Sigmoid colon (tissue), 7 donors: ENCODE measurements around the gene UBE2S. TPM values are rescaled to one million over a fixed set of nuclear protein-coding genes. Genes with fewer than 3 reads are reported as not detected.
"Not testable (repeated sequence)": the region's sequence is repeated elsewhere in the genome, so short reads cannot be mapped to it uniquely, and the experiment has no call there.

ENCODE experiments used
- DNase-seq: peaks from one replicate; pipeline ENCODE4 v3.0.0-alpha.2; 2019
- H3K27ac ChIP-seq, 4 donors: fragments of 200-600 bp; sonication (generic); one replicate each; pipeline ENCODE4 v1.5.1; 2016 to 2019; ENCODE audit warnings: mild to moderate bottlenecking in 1 of 4
- H3K27me3 ChIP-seq, 3 donors: fragments of 200-600 bp; sonication (generic); one replicate each; pipeline ENCODE4 v1.5.1; 2019; ENCODE audit warnings: mild to moderate bottlenecking in 1 of 3
- H3K36me3 ChIP-seq, 4 donors: fragments of 200-600 bp; sonication (generic); one replicate each; pipeline ENCODE4 v1.5.1; 2016 to 2019
- H3K4me1 ChIP-seq, 4 donors: fragments of 200-600 bp; sonication (generic); one replicate each; pipeline ENCODE4 v1.5.1; 2017 to 2019
- H3K4me3 ChIP-seq, 4 donors: fragments of 200-600 bp; sonication (generic); one replicate each; pipeline ENCODE4 v1.5.1; 2017 to 2019; ENCODE audit warnings: mild to moderate bottlenecking in 2 of 4, moderate library complexity in 1 of 4
- H3K9me3 ChIP-seq, 4 donors: fragments of 200-600 bp in 3 of 4; sonication (generic) in 3 of 4; one replicate each; pipeline versions ENCODE4 v1.5.1 to v1.6.1; 2013 to 2019
- EP300 ChIP-seq, 4 donors: sonication (generic); formaldehyde crosslinking; IDR thresholded peaks; one replicate each; pipeline ENCODE4 v1.6.1; 2017; ENCODE audit warnings: antibody characterized with exemption in 4 of 4
- POLR2A ChIP-seq, 2 donors: fragments of 450-650 bp; IDR thresholded peaks; one replicate each; pipeline ENCODE4 v1.6.1; 2016; ENCODE audit warnings: antibody characterized with exemption in 2 of 2, mild to moderate bottlenecking in 2 of 2, moderate library complexity in 2 of 2
- POLR2AphosphoS5 ChIP-seq, 4 donors: sonication (generic); formaldehyde crosslinking; IDR thresholded peaks; one replicate each; pipeline ENCODE4 v1.6.1; 2017; ENCODE audit warnings: antibody characterized with exemption in 4 of 4
- WGBS, 2 donors: extraction: QIAGEN DNeasy Blood & Tissue Kit; methylation state at CpG; one replicate each; pipeline ENCODE4 v1.1.7; 2013; 5-methylcytosine and 5-hydroxymethylcytosine counted together
- intact Hi-C: fragments of 100-400 bp; cut with DNase I; formaldehyde crosslinking; loops from one replicate; pipeline ENCODE4 v1.15.1; 2023
- polyA plus RNA-seq, 3 donors: library from polyadenylated mRNA; stranded (reverse); fragments of 200-250 nt; gene quantifications; one replicate each; pipeline ENCODE4 v1.2.3, GENCODE V29; 2013
- total RNA-seq, 4 donors: library from RNA; depleted of rRNA; stranded (reverse); fragments of >200 nt; gene quantifications; one replicate each; pipeline ENCODE4 v1.1.0, GENCODE V29; 2016
- TF ChIP-seq, protein P1 (sequence below), 4 experiments: fragments of 450-650 bp in 3 of 4; fragments of 200-600 bp in 1 of 4; IDR thresholded peaks; one replicate each; pipeline ENCODE4 v1.5.1; 2016 to 2019; ENCODE audit warnings: antibody characterized with exemption in 4 of 4, mild to moderate bottlenecking in 3 of 4, moderate library complexity in 2 of 4
- donor health status: healthy with polysubstance abuse.
- donor health status: Bipolar disorder and iron deficiency.
- donor health status: healthy.

UBE2S gene
- total and polyA plus RNA-seq, 7 donors, result 6.6 to 32.6 (median 16.2) TPM

GRCh38 chr19:55410168-55410567 lies 2.6 kb upstream of the UBE2S start:
- TF ChIP-seq POLR2A (IDR thresholded peaks at IDR 0.05) (no peak), POLR2AphosphoS5 (IDR thresholded peaks at IDR 0.05) (no peak), EP300 (IDR thresholded peaks at IDR 0.05) (no peak)
- TF ChIP-seq, protein P1, sequence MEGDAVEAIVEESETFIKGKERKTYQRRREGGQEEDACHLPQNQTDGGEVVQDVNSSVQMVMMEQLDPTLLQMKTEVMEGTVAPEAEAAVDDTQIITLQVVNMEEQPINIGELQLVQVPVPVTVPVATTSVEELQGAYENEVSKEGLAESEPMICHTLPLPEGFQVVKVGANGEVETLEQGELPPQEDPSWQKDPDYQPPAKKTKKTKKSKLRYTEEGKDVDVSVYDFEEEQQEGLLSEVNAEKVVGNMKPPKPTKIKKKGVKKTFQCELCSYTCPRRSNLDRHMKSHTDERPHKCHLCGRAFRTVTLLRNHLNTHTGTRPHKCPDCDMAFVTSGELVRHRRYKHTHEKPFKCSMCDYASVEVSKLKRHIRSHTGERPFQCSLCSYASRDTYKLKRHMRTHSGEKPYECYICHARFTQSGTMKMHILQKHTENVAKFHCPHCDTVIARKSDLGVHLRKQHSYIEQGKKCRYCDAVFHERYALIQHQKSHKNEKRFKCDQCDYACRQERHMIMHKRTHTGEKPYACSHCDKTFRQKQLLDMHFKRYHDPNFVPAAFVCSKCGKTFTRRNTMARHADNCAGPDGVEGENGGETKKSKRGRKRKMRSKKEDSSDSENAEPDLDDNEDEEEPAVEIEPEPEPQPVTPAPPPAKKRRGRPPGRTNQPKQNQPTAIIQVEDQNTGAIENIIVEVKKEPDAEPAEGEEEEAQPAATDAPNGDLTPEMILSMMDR (IDR thresholded peaks at IDR 0.05), result no peak
- 94 to 97% methylated on average over 2 of the region's 2 CpGs for WGBS, 2 donors
- intact Hi-C loops, result loop anchor here (10.0 kb wide), 1 partner anchor 265 kb away; the partner anchor contains the start of gene TNNT1

GRCh38 chr19:55409179-55409578 lies 1.6 kb upstream of the UBE2S start:
- H3K4me1 ChIP-seq, result peaks cover 0 to 22% (median 20%) of the 10 kb centered on the region in 4 donors
- 93 to 94% methylated on average over 8 of the region's 8 CpGs for WGBS, 2 donors
- H3K27me3 ChIP-seq, H3K9me3 ChIP-seq, H3K4me3 ChIP-seq, DNase-seq, H3K27ac ChIP-seq: not testable (repeated sequence)
- intact Hi-C loops, result loop anchor here (2.0 to 10.0 kb wide), 3 partner anchors 52 to 1542 kb away; partner anchors contain the start of genes ISOC2 and MYADM
- H3K36me3 ChIP-seq, result peaks cover 0 to 17% (median 4%) of the 10 kb centered on the region in 4 donors

More at GRCh38 chr19:55410168-55410567, 2.6 kb upstream of the UBE2S start:
- H3K4me3 ChIP-seq, result no peak overlapping the region
- H3K9me3 ChIP-seq, result peaks cover 0 to 1% (median 0%) of the 10 kb centered on the region in 4 donors
- H3K27ac ChIP-seq, result no peak overlapping the region
- H3K27me3 ChIP-seq, result no peaks in the 10 kb centered on the region
- DNase-seq, result no peak
- H3K4me1 ChIP-seq, result peaks cover 0 to 22% (median 20%) of the 10 kb centered on the region in 4 donors
- H3K36me3 ChIP-seq, result peaks cover 0 to 9% (median 2%) of the 10 kb centered on the region in 4 donors

DNA sequence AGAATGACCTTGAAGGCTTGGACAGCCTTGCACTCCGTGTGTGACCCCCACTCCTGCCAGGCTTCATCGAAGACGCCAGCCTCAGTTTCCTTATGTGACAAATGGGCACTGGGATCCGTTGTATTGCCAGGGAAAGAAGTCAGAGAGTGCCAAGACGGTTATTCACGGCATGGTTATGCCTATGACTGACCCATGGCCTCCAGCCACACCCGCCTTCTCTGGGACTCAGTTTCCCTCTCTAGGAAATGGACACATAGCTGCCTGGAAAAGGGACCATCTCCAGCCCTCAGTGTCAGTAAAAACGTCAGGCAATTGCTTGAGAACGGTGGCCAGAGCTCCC lies 915 bp upstream of the UBE2S start:
- 66 to 71% methylated on average over 9 of the region's 9 CpGs for WGBS, 2 donors
- intact Hi-C loops, result loop anchor here (2.0 to 10.0 kb wide), 3 partner anchors 52 to 1541 kb away; partner anchors contain the start of genes ISOC2 and MYADM

DNA sequence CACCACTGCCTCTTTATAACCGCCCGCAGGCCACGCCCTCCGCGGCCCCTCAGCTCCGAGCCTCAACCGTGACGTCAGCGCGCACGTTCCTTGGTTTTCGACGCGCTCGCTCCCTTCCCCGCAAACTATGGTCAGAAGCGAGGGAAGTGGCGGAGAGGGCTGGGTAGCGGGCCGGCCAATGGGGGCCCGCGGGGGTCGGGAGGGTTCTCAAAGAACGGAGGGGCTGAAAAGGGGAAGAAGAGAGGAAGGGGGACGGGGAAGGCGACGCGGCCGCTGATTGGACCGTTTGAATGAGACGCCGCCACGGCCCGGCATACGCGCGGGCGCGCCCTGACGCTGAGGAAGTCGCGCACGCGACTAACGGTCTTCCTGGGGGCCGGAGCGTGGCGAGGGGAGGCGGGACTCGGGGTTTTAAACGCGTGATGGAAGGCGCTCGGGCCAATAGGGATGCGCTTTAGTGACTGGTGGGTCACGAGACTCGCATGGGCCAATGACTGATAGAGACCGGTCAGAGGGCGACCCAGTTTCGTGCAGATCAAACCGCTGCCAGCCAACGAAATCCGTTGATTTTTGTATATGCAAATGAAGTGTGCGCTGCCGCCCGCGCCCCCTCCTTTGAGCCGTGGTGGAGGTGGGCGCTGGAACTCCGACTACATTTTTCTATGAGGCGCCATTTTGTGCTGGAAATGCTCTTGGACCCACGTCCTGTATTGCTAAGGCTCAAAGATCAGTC lies 378 bp upstream of the UBE2S start:
- Histone ChIP-seq H3K4me3 (peak overlapping the region; percentile 82 to 99 (median 89)), H3K36me3 (peaks cover 7 to 29% (median 10%) of the 10 kb centered on the region in 4 donors), H3K27me3 (no peaks in the 10 kb centered on the region), H3K27ac (peak overlapping the region; percentile 96 to 100 (median 98)), H3K9me3 (peaks cover 0 to 1% (median 0%) of the 10 kb centered on the region in 4 donors), H3K4me1 (peaks cover 0 to 22% (median 20%) of the 10 kb centered on the region in 4 donors)
- DNase-seq, result peak; percentile 100
- TF ChIP-seq EP300 (IDR thresholded peaks at IDR 0.05), result peak in 1 of 4 donors; percentile 36
- peak; percentile 31 to 59 for TF ChIP-seq POLR2A (IDR thresholded peaks at IDR 0.05)
- TF ChIP-seq, protein P1 (IDR thresholded peaks at IDR 0.05), result no peak
- TF ChIP-seq POLR2AphosphoS5 (IDR thresholded peaks at IDR 0.05), result no peak
- intact Hi-C loops, result loop anchor here (1.0 to 10.0 kb wide), 4 partner anchors 23 to 1541 kb away; partner anchors contain the start of genes ISOC2, MYADM and RPL28
- 0% methylated on average over 72 of the region's 72 CpGs for WGBS, 2 donors

More for the DNA sequence above, 915 bp upstream of the UBE2S start:
- Histone ChIP-seq H3K4me1 (peaks cover 0 to 22% (median 20%) of the 10 kb centered on the region in 4 donors), H3K9me3 (peaks cover 0 to 1% (median 0%) of the 10 kb centered on the region in 4 donors), H3K27ac (peak overlapping the region; percentile 96 to 100 (median 98)), H3K4me3 (peak overlapping the region; percentile 82 to 99 (median 89)), H3K36me3 (peaks cover 5 to 24% (median 6%) of the 10 kb centered on the region in 4 donors), H3K27me3 (no peaks in the 10 kb centered on the region)
- no peak for DNase-seq
- no peak for TF ChIP-seq POLR2AphosphoS5 (IDR thresholded peaks at IDR 0.05)
- TF ChIP-seq EP300 (IDR thresholded peaks at IDR 0.05), result no peak
- no peak for TF ChIP-seq POLR2A (IDR thresholded peaks at IDR 0.05)
- TF ChIP-seq, protein P1 (IDR thresholded peaks at IDR 0.05), result no peak
